Endothelial cell of umbilical vein (primary cell): ENCODE data around the gene KIF1C.

Experiments used
- CTCF ChIP-seq, 2 donors: IDR thresholded peaks; 1 replicate in 1 of 2; 2 replicates in 1 of 2; pipeline ENCODE4 v1.5.1; 2011; ENCODE audit warnings: low read length in 2 of 2, mild to moderate bottlenecking in 2 of 2, moderate library complexity in 2 of 2, control low read depth in 1 of 2, inconsistent platforms in 1 of 2, low read depth in 1 of 2; ENCODE audit not compliant: insufficient read depth in 1 of 2; ENCODE audit errors: extremely low read depth in 1 of 2
- EZH2 ChIP-seq: IDR thresholded peaks from 2 replicates; pipeline ENCODE4 v1.6.1; 2012; ENCODE audit warnings: borderline replicate concordance, low read depth, mild to moderate bottlenecking, moderate library complexity, low read length, inconsistent platforms; ENCODE audit not compliant: severe bottlenecking
- MAX ChIP-seq: IDR thresholded peaks from 2 replicates; pipeline ENCODE4 v1.6.1; 2011; ENCODE audit not compliant: insufficient read depth, insufficient read length
- POLR2A ChIP-seq: IDR thresholded peaks from 2 replicates; pipeline ENCODE4 v1.6.1; 2012; ENCODE audit warnings: low read depth, mild to moderate bottlenecking, control low read depth, low read length
- POLR2AphosphoS5 ChIP-seq: IDR thresholded peaks from 2 replicates; pipeline ENCODE4 v1.6.1; 2012; ENCODE audit warnings: low read depth, mild to moderate bottlenecking, control low read depth, low read length, moderate library complexity; ENCODE audit not compliant: insufficient read depth

GRCh38 chr17:4953451-4953961 is 44.2 kb upstream of the KIF1C start:
- TF ChIP-seq CTCF (IDR thresholded peaks at IDR 0.05; ENCODE audit: extremely low read depth in 1 of 2, insufficient read depth in 1 of 2, low read depth in 1 of 2, low read length in 2 of 2), result no peak
- no peak for TF ChIP-seq MAX
- no peak for TF ChIP-seq EZH2
- no peak for TF ChIP-seq POLR2A
- peak; percentile 16 for TF ChIP-seq POLR2AphosphoS5
